ENCODE data around the gene PTGES3L.
"Not testable (repeated sequence)": the region's sequence is repeated elsewhere in the genome, so short reads cannot be mapped to it uniquely, and the experiment has no call there.

Gene PTGES3L

DNA sequence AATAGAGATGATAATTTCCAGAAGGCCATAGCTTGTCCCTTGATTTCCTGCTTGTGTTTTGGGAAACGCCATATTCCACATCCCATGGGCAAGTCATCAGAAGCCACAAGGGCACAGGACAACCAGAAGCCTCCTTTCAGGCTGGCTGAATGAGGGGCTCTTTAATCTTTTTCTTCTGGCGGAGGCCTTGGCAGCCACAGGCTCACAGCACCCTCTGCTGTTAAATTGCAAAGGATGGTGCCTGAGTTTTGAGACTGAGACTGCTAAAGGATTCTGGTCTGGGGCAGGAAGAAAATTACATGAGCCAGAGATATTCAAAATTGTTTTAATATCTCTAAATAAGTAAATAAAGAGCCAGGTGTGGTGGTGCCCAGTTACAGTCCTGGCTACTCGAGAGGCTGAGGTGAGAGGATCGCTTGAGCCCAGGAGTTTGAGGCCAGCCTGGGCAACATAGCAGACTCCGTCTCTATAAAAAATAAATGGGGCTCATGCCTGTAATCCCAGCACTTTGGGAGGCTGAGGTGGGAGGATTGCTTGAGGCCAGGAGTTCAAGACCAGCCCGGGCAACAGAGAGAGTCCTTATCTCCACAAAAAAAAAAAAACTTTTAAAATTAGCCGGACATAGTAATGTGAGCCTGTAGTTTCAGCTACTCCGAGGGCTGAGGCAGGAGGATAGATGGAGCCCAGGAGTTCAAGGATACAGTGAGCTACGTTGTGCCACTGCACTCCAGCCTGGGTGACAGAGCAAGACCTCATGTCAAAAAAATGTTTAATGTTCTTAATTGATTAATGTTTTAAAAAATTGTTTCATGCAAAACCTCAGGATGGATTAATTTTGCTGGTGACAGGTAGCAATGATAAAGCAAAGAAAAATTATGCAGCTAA lies 41.9 kb downstream of the PTGES3L start:
- DNase-seq, result peak; percentile 56
- H3K4me3 ChIP-seq (ENCODE audit: low read depth, low read length), result no peak overlapping the region
- in situ Hi-C loops (cut with HindIII; ENCODE audit: low pct_ligation_motif_present, low sequenced_read_pairs), result no loop called here
- no peaks in the 10 kb centered on the region for H3K27me3 ChIP-seq (replicated peaks)
- H3K27ac ChIP-seq, result no peak overlapping the region
- TF ChIP-seq, protein P1, sequence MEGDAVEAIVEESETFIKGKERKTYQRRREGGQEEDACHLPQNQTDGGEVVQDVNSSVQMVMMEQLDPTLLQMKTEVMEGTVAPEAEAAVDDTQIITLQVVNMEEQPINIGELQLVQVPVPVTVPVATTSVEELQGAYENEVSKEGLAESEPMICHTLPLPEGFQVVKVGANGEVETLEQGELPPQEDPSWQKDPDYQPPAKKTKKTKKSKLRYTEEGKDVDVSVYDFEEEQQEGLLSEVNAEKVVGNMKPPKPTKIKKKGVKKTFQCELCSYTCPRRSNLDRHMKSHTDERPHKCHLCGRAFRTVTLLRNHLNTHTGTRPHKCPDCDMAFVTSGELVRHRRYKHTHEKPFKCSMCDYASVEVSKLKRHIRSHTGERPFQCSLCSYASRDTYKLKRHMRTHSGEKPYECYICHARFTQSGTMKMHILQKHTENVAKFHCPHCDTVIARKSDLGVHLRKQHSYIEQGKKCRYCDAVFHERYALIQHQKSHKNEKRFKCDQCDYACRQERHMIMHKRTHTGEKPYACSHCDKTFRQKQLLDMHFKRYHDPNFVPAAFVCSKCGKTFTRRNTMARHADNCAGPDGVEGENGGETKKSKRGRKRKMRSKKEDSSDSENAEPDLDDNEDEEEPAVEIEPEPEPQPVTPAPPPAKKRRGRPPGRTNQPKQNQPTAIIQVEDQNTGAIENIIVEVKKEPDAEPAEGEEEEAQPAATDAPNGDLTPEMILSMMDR (IDR thresholded peaks at IDR 0.05; ENCODE audit: low read depth, low read length, missing control alignments), result peak; percentile 84
- no peaks in the 10 kb centered on the region for H3K36me3 ChIP-seq (replicated peaks)

DNA sequence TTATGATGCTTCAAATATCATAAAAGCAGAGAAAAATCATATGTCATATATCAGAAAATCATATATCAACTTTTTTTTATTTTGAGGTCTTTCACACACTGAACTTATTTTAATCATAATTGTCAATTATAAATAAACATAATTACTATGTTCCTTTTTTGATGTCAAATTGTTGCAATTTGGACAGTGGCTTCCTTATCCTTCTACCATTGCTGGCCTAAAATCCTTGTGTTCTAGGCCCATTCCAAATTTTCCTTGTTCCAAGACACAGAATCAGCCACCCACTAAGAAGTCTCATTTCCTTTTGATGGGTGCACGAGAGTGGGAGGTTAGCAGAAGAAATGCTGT lies 50.4 kb downstream of the PTGES3L start:
- TF ChIP-seq, protein P1 (IDR thresholded peaks at IDR 0.05; ENCODE audit: low read depth, low read length, missing control alignments), result no peak
- in situ Hi-C loops (cut with HindIII; ENCODE audit: low pct_ligation_motif_present, low sequenced_read_pairs), result no loop called here
- Histone ChIP-seq H3K4me3 (ENCODE audit: low read depth, low read length) (no peak overlapping the region), H3K36me3 (replicated peaks) (no peaks in the 10 kb centered on the region), H3K27me3 (replicated peaks) (no peaks in the 10 kb centered on the region), H3K27ac (no peak overlapping the region)
- no peak for DNase-seq

DNA sequence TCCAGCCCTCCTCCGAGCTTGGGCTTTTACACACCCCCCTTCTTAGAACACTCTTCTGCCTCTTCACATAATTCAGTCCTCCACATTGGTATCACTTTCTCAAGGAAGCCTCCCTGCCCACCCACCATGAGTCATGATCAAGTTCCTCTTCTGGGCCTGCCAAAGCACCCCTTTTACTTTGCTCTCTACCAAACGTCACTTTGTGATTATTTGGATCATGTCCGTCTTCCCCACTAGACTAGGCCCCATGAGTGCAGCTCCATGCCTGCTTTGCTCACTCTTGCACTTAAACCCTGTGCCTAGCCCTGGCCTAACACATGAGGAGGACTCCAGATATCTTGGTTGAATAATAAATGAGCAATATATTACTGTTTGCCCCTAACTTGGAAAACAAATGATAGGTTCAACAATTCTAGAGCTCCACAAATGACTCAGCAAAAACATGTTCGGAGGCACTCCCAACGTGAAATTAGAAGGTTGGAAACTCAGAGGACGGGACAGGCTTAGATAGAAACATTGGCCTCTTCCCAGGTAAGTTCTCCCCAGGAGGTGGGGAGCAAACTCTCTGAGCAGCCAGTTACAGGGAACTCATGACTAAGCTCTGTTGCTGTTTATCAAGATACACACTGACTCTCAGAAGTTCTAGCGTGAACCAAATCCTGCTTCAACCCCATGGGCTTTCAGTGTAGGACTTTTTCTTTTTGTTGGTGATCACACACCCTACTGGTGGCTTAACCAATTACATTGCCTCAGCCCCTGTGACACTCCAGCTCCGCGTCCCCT lies 51.0 kb downstream of the PTGES3L start:
- Histone ChIP-seq H3K4me3 (ENCODE audit: low read depth, low read length) (no peak overlapping the region), H3K36me3 (replicated peaks) (no peaks in the 10 kb centered on the region), H3K27me3 (replicated peaks) (no peaks in the 10 kb centered on the region), H3K27ac (peak overlapping the region; percentile 60)
- DNase-seq, result peak; percentile 85
- TF ChIP-seq, protein P1 (IDR thresholded peaks at IDR 0.05; ENCODE audit: low read depth, low read length, missing control alignments), result peak; percentile 74
- in situ Hi-C loops (cut with HindIII; ENCODE audit: low pct_ligation_motif_present, low sequenced_read_pairs), result no loop called here

DNA sequence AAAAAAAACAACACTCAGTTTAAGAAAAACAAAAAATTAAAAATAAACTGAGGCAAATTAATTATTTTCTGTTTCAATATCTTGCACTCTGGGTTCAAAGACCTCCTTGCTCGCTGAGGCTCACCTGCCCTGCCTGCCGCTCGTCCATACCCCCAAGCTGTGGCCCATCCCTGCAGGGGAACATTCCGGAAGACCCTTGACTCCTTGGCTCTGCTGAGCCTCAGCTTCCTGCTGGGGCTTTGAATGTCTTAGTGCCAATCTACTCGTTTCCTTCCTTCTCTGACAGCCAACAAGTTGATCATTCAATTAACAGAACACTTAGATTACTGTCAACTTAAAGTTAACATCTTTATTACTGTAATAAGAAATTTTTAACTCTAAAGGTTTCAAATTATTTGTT lies 55.0 kb downstream of the PTGES3L start:
- H3K36me3 ChIP-seq (replicated peaks), result no peaks in the 10 kb centered on the region
- no peak overlapping the region for H3K4me3 ChIP-seq (ENCODE audit: low read depth, low read length)
- no peak for DNase-seq
- peaks cover 22% of the 10 kb centered on the region for H3K27me3 ChIP-seq (replicated peaks)
- in situ Hi-C loops (cut with HindIII; ENCODE audit: low pct_ligation_motif_present, low sequenced_read_pairs), result no loop called here
- TF ChIP-seq, protein P1 (IDR thresholded peaks at IDR 0.05; ENCODE audit: low read depth, low read length, missing control alignments), result no peak
- no peak overlapping the region for H3K27ac ChIP-seq

DNA sequence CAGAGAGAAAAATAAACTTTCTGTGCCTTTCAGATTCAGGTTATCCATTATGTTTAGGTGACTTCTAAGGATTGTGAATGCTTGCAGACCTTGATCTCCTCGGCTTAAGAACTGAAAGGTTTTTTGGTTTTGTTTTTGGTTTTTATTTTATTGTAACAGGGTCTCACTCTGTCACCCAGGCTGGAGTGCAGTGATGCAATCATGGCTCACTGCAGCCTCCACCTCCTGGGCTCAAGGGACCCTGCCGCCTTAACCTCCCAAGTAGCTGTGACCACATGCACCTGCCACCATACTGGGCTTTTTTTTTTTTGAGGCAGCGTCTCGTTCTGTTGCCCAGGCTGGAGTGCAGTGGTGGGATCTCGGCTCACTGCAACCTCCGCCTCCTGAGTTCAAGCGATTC lies 56.4 kb downstream of the PTGES3L start:
- in situ Hi-C loops (cut with HindIII; ENCODE audit: low pct_ligation_motif_present, low sequenced_read_pairs); H3K4me3 ChIP-seq (ENCODE audit: low read depth, low read length); H3K36me3 ChIP-seq (replicated peaks): not testable (repeated sequence)

DNA sequence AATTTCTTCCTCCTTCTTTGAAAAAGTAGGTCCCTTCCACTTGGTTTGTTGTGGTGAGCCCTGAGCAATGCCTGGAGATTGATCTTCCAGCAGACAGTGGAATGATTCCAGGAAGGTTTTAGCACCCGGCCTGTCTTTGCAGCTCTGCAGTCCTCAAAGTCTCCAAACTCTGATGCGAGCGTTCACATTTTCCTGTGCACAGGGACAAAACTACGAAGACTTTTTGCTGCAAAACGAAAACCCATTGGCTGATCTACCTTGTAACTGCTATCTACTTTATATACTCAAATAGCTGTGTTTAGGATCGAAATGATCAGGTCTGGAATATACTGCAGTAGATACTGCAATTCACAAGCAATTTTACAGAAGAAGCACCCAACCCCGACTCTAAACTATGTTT lies 57.6 kb downstream of the PTGES3L start:
- no peak for DNase-seq
- H3K4me3 ChIP-seq (ENCODE audit: low read depth, low read length), result no peak overlapping the region
- in situ Hi-C loops (cut with HindIII; ENCODE audit: low pct_ligation_motif_present, low sequenced_read_pairs), result no loop called here
- TF ChIP-seq, protein P1 (IDR thresholded peaks at IDR 0.05; ENCODE audit: low read depth, low read length, missing control alignments), result no peak
- H3K27me3 ChIP-seq (replicated peaks), result peaks cover 22% of the 10 kb centered on the region
- no peaks in the 10 kb centered on the region for H3K36me3 ChIP-seq (replicated peaks)
- no peak overlapping the region for H3K27ac ChIP-seq

More for the DNA sequence above, 56.4 kb downstream of the PTGES3L start:
- not testable (repeated sequence) for DNase-seq, H3K27ac ChIP-seq
- H3K27me3 ChIP-seq (replicated peaks), result peaks cover 22% of the 10 kb centered on the region
